HG03469 (cell line): ENCODE results near the gene ADORA3.

Source experiments
- ATAC-seq: cut with Tn5 transposase; IDR thresholded peaks from one replicate; pipeline ENCODE4 v1.9.1; 2021; ENCODE audit warnings: mild to moderate bottlenecking, moderate library complexity, moderate number of reproducible peaks; ENCODE audit not compliant: unreplicated experiment

ADORA3 gene

DNA sequence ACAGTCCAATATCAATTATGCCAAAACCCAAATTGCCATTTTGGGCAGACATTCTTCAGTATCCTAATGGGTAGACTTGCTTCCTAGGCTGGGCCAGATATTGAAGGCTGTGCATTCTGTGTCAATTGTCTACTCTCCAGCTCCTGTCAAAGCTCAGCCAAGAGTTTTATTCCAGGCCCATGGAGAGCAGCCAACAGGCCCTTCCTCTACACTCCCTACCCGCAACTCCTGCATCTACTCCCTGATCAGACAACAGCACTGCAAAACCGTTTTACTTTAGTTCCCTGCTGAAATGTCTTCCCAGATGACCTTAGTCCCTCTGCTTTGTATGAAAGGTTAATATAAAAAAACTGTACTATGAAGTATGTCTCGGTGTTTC, 6.6 kb upstream of the ADORA3 start:
- no peak for ATAC-seq

- peak; percentile 37 for ATAC-seq
Measured at GRCh38 chr1:111507411-111508201, 4.2 kb upstream of the ADORA3 start.

DNA sequence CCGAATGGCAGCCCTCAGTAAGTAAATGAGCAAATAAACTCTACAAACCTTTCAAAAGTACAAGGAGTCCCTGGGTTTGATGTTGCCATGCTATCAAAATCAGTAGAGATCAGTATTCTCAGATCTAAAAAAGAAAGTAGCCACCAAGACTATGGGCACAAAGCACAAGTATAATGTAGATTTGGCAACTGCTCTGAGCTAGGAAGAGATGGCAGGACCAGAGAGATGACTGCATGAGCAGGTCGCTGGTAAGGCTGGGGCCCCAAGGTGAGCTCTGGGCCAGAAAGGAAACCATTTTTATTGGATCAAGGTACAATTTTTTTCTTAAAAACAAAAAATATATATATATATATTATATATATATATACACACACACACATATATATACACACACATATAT, 3.1 kb upstream of the ADORA3 start:
- no peak for ATAC-seq

DNA sequence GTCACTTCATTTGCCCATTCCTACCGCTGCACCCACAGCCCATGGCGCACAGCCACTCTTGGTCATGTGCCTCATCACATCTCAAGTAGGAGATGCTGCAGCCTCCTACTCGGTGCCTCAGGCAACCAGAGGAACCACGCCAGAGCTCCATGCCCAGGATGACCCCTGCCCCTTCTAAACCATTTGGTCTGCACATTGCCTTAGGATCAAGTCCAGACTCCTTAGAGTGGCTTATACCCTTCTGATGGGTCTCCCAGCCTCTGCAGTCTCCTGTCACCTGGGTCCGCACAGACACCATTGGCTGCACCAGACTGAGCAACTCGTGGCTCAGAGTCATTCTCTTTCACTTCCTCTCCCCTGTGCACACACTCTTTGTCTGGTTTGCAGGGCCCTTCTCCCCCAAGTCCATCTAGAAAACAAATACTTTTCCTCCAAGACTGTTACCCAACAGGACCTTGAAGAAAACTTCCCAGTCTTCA, 2.2 kb upstream of the ADORA3 start:
- ATAC-seq = peak; percentile 47

- no peak for ATAC-seq
Measured at GRCh38 chr1:111504097-111504496, 664 bp upstream of the ADORA3 start.

GRCh38 chr1:111501645-111502044, 1.8 kb downstream of the ADORA3 start:
- no peak for ATAC-seq

DNA sequence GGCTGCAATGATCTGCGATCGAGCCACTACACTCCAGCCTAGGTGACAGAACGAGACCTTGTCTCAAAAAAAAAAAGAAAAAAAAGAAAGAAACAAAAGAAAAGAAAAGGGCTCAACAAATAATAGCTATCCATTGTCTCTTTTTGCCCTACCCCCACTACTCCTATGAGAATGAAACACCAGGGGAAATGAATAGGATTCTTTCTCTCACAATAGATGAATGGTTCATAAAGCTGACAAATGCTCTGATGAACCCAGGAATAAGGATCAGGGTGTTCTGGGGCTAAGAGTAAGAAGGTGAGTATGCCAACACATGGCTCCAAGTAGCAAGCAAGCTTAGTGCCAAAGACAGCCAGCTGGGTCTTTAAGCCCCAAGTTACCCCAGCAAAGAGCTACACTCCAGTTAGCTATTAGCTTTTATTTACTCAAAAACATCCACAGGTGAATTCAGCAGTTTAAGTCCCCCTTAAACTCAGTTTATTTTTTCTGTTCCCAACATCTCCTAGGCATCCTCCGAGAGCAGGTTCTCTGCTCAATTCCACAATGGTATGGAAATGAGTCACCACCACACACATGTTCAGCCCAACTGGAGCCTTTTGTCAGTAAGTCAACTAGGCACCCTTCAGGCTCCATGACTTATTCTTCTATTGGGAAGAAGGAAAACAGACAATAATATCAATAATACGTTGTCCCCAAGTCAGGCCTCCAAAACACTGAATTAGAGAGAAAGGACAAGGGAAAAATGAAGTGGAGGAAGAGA, 4.2 kb downstream of the ADORA3 start:
- ATAC-seq = no peak

DNA sequence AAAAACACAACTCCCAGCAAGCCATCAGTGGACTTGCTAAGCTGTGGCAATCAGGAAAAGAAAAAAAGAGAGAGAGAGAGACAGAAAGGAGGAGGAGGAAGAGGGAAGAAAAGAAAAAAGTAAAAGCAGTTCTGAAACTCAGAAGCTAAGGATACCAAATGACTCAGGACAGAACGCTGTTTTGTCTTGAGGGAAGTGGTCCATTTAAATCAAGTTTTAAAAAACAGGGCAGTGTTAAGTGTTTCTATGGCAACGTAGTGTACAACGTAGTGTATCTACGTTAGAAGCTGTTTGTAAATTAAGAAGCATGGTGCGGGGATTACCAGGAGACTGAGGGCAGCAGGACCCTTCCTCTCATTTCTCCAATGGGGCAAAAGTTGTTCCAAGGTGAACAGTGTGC, 5.8 kb downstream of the ADORA3 start:
- no peak for ATAC-seq

DNA sequence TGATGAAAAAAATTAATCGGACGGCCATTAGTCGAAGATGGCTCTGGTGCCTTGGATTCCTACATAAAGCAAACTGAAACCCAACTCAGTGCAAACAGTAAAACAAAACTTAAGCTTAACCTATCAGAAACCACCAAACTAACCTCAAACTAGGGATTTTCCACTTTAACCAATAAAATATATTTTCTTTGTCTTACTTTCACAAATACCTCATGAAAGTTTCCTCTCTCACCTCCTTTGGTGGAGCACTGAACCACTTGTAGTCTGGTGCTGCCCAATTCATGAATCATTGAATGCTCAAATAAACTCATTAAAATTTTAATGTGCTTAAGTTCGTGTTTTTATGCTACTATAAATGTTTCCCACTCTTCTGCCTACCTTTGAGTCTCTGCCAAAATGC, 7.0 kb downstream of the ADORA3 start:
- ATAC-seq = no peak

- ATAC-seq = no peak
Measured at GRCh38 chr1:111491070-111491469, 12.4 kb downstream of the ADORA3 start.

GRCh38 chr1:111490220-111490619, 13.2 kb downstream of the ADORA3 start:
- ATAC-seq = no peak

DNA sequence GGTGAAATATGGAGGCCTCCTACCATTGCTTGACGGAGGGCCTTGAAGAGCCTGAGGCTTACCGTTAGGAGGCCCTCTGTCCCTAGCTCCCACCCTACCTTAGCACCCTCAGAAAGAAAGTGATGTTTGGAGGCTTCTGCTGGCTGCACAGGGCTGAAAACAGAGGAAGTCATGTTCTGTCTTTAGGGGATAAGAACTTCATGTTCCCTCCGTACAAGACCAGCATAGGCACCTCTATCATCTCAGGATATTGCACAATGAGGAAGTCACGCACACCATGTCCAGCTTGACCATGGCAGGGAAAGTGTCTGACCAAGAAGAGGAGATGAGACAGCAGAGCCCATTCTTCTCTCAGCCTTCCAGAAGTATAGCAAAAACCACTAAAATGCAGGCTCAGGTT, 13.8 kb downstream of the ADORA3 start:
- no peak for ATAC-seq

DNA sequence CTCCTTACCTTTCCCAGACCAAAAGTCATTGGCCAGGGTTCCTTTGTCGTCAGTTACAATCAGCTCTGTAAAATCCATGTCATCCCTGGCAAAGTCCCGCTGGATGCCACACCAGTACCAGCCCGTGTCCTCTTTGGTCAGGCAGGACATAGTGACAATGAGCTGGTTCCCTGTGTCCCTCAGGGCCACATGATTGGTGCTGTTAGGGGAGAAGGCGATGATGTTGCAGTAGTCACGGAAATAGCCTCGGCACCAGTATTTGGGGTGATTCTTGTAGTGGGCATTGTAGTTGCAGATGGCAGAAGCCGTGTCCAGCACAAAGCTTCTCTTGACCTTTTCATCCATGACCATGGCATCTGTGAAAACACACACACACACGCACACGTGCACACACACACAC, 14.8 kb downstream of the ADORA3 start:
- ATAC-seq = no peak

GRCh38 chr1:111487133-111487532, 16.3 kb downstream of the ADORA3 start:
- no peak for ATAC-seq

- no peak for ATAC-seq
Measured at GRCh38 chr1:111486431-111486830, 17.0 kb downstream of the ADORA3 start.

GRCh38 chr1:111484391-111485026, 18.9 kb downstream of the ADORA3 start:
- no peak for ATAC-seq

DNA sequence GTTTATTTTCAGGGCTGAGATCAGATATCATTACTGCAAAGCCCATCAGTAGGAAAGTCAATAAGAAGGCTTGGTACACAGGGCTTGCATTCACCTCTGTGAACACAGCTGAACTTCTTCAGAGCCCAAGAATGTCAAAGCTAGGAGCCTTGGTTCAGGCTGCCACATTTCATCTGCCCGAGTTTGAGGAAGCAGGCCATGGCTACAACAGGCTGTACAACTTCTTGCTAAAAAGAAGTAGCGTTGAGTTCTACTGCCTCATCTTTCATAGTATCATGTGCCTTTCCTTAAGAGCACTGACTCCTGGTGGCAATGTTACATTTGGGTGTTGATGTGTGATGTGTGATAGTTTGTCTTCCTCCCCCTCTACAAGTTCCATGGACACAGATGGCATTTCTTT, 19.6 kb downstream of the ADORA3 start:
- ATAC-seq = no peak

- no peak for ATAC-seq
Measured at GRCh38 chr1:111483166-111483565, 20.3 kb downstream of the ADORA3 start.

- ATAC-seq = no peak
Measured at GRCh38 chr1:111481387-111482221, 21.8 kb downstream of the ADORA3 start.

DNA sequence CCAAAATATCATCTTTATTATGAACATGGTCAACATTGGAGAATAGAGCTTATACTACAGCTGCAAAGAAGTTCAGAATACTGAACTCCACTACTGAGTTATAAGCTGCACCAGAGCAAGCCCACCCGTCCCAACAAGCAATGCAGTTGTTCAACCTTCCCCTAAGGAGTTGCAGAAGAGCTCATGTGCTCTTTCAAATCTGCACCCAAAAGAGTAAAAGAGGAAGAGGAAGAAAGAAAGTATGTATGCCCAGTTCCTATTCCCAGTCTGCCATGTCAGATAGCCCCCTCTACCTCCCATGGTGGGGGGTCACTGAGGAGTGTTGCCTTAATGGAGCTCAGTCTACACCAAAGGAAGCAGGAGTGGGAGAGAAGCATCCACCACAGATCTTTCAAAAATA, 22.8 kb downstream of the ADORA3 start:
- ATAC-seq = no peak

GRCh38 chr1:111476761-111477309, 26.6 kb downstream of the ADORA3 start:
- ATAC-seq = no peak
